ENCODE data around the gene SOX5. TPM values are rescaled to one million over a fixed set of nuclear protein-coding genes. Genes with fewer than 3 reads are reported as not detected.

The SOX5 gene
- total RNA-seq, 1 experiment from 2014 or later, result 0.52 TPM

DNA sequence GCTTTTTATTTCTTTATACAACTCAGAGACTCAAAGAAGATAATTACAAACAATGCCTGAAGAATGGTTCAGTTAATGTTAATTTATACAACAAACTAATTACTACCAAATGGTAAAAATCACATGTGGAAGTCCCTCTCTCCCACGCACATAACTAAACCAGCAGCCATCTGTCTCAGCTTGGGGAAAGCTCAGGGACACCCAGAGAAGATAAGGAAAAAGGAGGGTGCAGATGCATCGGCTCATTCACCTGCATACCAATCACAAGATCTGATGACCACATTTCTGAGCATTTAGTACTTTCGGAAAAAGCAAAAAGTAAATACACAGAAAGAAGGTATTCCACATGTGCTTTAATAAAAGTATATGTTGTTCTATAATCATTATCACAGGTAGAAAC, 136.3 kb downstream of the SOX5 start:
- Histone ChIP-seq H3K9me2 (ENCODE audit: insufficient read depth) (no peaks in the 10 kb centered on the region), H2AFZ (ENCODE audit: low read depth, low read length, poor library complexity, severe bottlenecking) (no peak overlapping the region), H3K79me2 (ENCODE audit: insufficient read depth, low read length) (no peaks in the 10 kb centered on the region), H3K9ac (ENCODE audit: low read length) (no peak overlapping the region), H3K36me3 (ENCODE audit: control insufficient read depth in 1 of 2, insufficient read depth in 2 of 2, low read length in 2 of 2) (no peaks in the 10 kb centered on the region), H3K9me3 (ENCODE audit: control insufficient read depth in 1 of 2, insufficient read depth in 1 of 2, low read depth in 1 of 2, low read length in 2 of 2) (peaks cover 16 to 21% of the 10 kb centered on the region in 2 experiments; a peak in 3 of 4 replicates), H3K27ac (ENCODE audit: low read depth, low read length) (no peak overlapping the region), H3K27me3 (ENCODE audit: insufficient read depth, low read length) (no peaks in the 10 kb centered on the region), H3K4me3 (replicated peaks in 1 of 2; ENCODE audit: low read depth in 1 of 2, low read length in 2 of 2) (no peak overlapping the region), H3K4me1 (ENCODE audit: control insufficient read depth in 1 of 2, insufficient read depth in 2 of 2, low read length in 2 of 2) (no peaks in the 10 kb centered on the region), H3K4me2 (ENCODE audit: low read length) (no peak overlapping the region), H4K20me1 (ENCODE audit: insufficient read depth) (no peaks in the 10 kb centered on the region)
- CTCF ChIA-PET, result no interaction called here
- RAD21 ChIA-PET (ENCODE audit: low non-redundant PET in 1 of 2, low total read pairs in 2 of 2, uncharacterized antibody in 2 of 2, unreplicated experiment in 2 of 2), result no interaction called here
- ATAC-seq (no peak), DNase-seq (ENCODE audit: low read depth, low spot score) (no peak)
- POLR2A ChIA-PET, result no interaction called here
- TF ChIP-seq, protein P1, sequence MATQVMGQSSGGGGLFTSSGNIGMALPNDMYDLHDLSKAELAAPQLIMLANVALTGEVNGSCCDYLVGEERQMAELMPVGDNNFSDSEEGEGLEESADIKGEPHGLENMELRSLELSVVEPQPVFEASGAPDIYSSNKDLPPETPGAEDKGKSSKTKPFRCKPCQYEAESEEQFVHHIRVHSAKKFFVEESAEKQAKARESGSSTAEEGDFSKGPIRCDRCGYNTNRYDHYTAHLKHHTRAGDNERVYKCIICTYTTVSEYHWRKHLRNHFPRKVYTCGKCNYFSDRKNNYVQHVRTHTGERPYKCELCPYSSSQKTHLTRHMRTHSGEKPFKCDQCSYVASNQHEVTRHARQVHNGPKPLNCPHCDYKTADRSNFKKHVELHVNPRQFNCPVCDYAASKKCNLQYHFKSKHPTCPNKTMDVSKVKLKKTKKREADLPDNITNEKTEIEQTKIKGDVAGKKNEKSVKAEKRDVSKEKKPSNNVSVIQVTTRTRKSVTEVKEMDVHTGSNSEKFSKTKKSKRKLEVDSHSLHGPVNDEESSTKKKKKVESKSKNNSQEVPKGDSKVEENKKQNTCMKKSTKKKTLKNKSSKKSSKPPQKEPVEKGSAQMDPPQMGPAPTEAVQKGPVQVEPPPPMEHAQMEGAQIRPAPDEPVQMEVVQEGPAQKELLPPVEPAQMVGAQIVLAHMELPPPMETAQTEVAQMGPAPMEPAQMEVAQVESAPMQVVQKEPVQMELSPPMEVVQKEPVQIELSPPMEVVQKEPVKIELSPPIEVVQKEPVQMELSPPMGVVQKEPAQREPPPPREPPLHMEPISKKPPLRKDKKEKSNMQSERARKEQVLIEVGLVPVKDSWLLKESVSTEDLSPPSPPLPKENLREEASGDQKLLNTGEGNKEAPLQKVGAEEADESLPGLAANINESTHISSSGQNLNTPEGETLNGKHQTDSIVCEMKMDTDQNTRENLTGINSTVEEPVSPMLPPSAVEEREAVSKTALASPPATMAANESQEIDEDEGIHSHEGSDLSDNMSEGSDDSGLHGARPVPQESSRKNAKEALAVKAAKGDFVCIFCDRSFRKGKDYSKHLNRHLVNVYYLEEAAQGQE (IDR thresholded peaks at IDR 0.05; ENCODE audit: low read depth), result no peak
- TF ChIP-seq SIN3A (IDR thresholded peaks at IDR 0.05; ENCODE audit: low read depth), result no peak
- TF ChIP-seq, protein P2, sequence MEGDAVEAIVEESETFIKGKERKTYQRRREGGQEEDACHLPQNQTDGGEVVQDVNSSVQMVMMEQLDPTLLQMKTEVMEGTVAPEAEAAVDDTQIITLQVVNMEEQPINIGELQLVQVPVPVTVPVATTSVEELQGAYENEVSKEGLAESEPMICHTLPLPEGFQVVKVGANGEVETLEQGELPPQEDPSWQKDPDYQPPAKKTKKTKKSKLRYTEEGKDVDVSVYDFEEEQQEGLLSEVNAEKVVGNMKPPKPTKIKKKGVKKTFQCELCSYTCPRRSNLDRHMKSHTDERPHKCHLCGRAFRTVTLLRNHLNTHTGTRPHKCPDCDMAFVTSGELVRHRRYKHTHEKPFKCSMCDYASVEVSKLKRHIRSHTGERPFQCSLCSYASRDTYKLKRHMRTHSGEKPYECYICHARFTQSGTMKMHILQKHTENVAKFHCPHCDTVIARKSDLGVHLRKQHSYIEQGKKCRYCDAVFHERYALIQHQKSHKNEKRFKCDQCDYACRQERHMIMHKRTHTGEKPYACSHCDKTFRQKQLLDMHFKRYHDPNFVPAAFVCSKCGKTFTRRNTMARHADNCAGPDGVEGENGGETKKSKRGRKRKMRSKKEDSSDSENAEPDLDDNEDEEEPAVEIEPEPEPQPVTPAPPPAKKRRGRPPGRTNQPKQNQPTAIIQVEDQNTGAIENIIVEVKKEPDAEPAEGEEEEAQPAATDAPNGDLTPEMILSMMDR (IDR thresholded peaks at IDR 0.05 in 2 of 3, conservative IDR thresholded peaks at IDR 0.05 in 1 of 3; ENCODE audit: borderline replicate concordance in 1 of 3, insufficient read depth in 1 of 3, low read depth in 2 of 3, low read length in 2 of 3), result no peak
- TF ChIP-seq POLR2A (IDR thresholded peaks at IDR 0.05; ENCODE audit: borderline replicate concordance, extremely low read depth, insufficient read depth, insufficient read length), result no peak
- TF ChIP-seq, protein P3, sequence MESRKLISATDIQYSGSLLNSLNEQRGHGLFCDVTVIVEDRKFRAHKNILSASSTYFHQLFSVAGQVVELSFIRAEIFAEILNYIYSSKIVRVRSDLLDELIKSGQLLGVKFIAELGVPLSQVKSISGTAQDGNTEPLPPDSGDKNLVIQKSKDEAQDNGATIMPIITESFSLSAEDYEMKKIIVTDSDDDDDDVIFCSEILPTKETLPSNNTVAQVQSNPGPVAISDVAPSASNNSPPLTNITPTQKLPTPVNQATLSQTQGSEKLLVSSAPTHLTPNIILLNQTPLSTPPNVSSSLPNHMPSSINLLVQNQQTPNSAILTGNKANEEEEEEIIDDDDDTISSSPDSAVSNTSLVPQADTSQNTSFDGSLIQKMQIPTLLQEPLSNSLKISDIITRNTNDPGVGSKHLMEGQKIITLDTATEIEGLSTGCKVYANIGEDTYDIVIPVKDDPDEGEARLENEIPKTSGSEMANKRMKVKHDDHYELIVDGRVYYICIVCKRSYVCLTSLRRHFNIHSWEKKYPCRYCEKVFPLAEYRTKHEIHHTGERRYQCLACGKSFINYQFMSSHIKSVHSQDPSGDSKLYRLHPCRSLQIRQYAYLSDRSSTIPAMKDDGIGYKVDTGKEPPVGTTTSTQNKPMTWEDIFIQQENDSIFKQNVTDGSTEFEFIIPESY (IDR thresholded peaks at IDR 0.05; ENCODE audit: extremely low read depth, insufficient replicate concordance, low read length), result no peak
- TF ChIP-seq, protein P4, sequence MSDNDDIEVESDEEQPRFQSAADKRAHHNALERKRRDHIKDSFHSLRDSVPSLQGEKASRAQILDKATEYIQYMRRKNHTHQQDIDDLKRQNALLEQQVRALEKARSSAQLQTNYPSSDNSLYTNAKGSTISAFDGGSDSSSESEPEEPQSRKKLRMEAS (IDR thresholded peaks at IDR 0.05), result no peak
- TF ChIP-seq SRF (IDR thresholded peaks at IDR 0.05; ENCODE audit: low read depth), result no peak
- no peak for TF ChIP-seq RAD21 (IDR thresholded peaks at IDR 0.05; ENCODE audit: low read depth)
- TF ChIP-seq, protein P5, sequence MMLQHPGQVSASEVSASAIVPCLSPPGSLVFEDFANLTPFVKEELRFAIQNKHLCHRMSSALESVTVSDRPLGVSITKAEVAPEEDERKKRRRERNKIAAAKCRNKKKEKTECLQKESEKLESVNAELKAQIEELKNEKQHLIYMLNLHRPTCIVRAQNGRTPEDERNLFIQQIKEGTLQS (IDR thresholded peaks at IDR 0.05), result no peak
- TF ChIP-seq JUND (IDR thresholded peaks at IDR 0.05), result no peak
- intact Hi-C loops (cut with micrococcal nuclease), result no loop called here
- no TSS peak for BruUV-seq (replicated peaks)
